Stimulated activated CD4-positive, alpha-beta T cell treated with anti-CD3 and anti-CD28 coated beads, Interleukin-1b, Interleukin-23, amount 100 ng/mL, for 4 hours (primary cell): Measurements from ENCODE around the gene DPEP3.
A peak's percentile ranks its signal among the peaks of the same experiment; 100 is the strongest.

Experiments
- DNase-seq, 2 donors: peaks; one replicate each; pipeline ENCODE4 v3.0.0-alpha.2; 2020; ENCODE audit warnings: low read depth in 2 of 2

Gene DPEP3

GRCh38 chr16:67931712-67932461 is 48.4 kb downstream of the DPEP3 start, which contains the start of gene CTRL:
Gene CTRL, minus strand, starts transcription at chr16:67931862. Its CDS starts 10 bp downstream, at chr16:67931852.
- no peak for DNase-seq

GRCh38 chr16:67930678-67931211 is 49.6 kb downstream of the DPEP3 start:
- DNase-seq = no peak

GRCh38 chr16:67930191-67930590 is 50.1 kb downstream of the DPEP3 start:
- no peak for DNase-seq

- DNase-seq = peak; percentile 65 to 69
These were observed 51.5 kb downstream of the DPEP3 start for GRCh38 chr16:67928561-67929364.

- DNase-seq = no peak
These were observed 52.2 kb downstream of the DPEP3 start for GRCh38 chr16:67928147-67928546.

GRCh38 chr16:67927131-67927941 is 53.0 kb downstream of the DPEP3 start:
- no peak for DNase-seq

- no peak for DNase-seq
These were observed 54.0 kb downstream of the DPEP3 start for GRCh38 chr16:67926181-67926750.
